HepG2 (cell line): ENCODE measurements around the gene FKBP8. TPM values are rescaled to one million over a fixed set of nuclear protein-coding genes. Genes with fewer than 3 reads are reported as not detected.
A peak's percentile ranks its signal among the peaks of the same experiment; 100 is the strongest.

ENCODE experiments used
- ATF2 ChIP-seq: sonication (generic); formaldehyde crosslinking; IDR thresholded peaks from 2 replicates; pipeline ENCODE4 v1.4.0; 2020; ENCODE audit warnings: missing genetic modification reagents
- CBX5 ChIP-seq: sonication (generic); formaldehyde crosslinking; IDR thresholded peaks from 2 replicates; pipeline ENCODE4 v1.4.0; 2020; ENCODE audit warnings: missing genetic modification reagents, borderline replicate concordance
- DRAP1 ChIP-seq: IDR thresholded peaks from 2 replicates; pipeline ENCODE4 v1.6.1; 2016; ENCODE audit warnings: missing genetic modification reagents, missing compliant biosample characterization
- ESRRA ChIP-seq: sonication (generic); formaldehyde crosslinking; IDR thresholded peaks from 2 replicates; pipeline ENCODE4 v1.5.1; 2020; ENCODE audit warnings: mild to moderate bottlenecking, low read depth, missing genetic modification reagents
- GFI1 ChIP-seq: sonication (generic); formaldehyde crosslinking; IDR thresholded peaks from 2 replicates; pipeline ENCODE4 v1.5.0; 2020; ENCODE audit warnings: missing genetic modification reagents, mild to moderate bottlenecking, borderline replicate concordance
- HDAC2 ChIP-seq: sonication (generic); formaldehyde crosslinking; IDR thresholded peaks from 2 replicates; pipeline ENCODE4 v1.4.0; 2020; ENCODE audit warnings: missing genetic modification reagents
- HOMEZ ChIP-seq: IDR thresholded peaks from 2 replicates; pipeline ENCODE4 v1.6.1; 2016; ENCODE audit warnings: low read depth
- MEIS2 ChIP-seq: sonication (generic); formaldehyde crosslinking; IDR thresholded peaks from 2 replicates; pipeline ENCODE4 v1.9.0; 2021; ENCODE audit warnings: mild to moderate bottlenecking, missing genetic modification reagents
- PAF1 ChIP-seq: IDR thresholded peaks from 2 replicates; pipeline ENCODE4 v1.6.1; 2016; ENCODE audit warnings: missing genetic modification reagents, missing compliant biosample characterization
- RORA ChIP-seq: sonication (generic); formaldehyde crosslinking; IDR thresholded peaks from 2 replicates; pipeline ENCODE4 v1.5.0; 2020; ENCODE audit warnings: mild to moderate bottlenecking, missing genetic modification reagents, moderate library complexity
- SALL1 ChIP-seq: sonication (generic); formaldehyde crosslinking; IDR thresholded peaks from 2 replicates; pipeline ENCODE4 v1.8.0; 2022; ENCODE audit warnings: mild to moderate bottlenecking, missing genetic modification reagents
- SOX5 ChIP-seq: IDR thresholded peaks from 2 replicates; pipeline ENCODE4 v1.6.1; 2016; ENCODE audit warnings: borderline replicate concordance
- TARDBP ChIP-seq: sonication (generic); formaldehyde crosslinking; IDR thresholded peaks from 2 replicates; pipeline ENCODE4 v1.8.0; 2022; ENCODE audit warnings: mild to moderate bottlenecking, missing genetic modification reagents
- ZBTB37 ChIP-seq: sonication (generic); formaldehyde crosslinking; IDR thresholded peaks from 2 replicates; pipeline ENCODE4 v1.4.0; 2020; ENCODE audit warnings: mild to moderate bottlenecking, missing genetic modification reagents
- ZFP36L1 ChIP-seq: sonication (generic); formaldehyde crosslinking; IDR thresholded peaks from 2 replicates; pipeline ENCODE4 v1.8.0; 2022; ENCODE audit warnings: mild to moderate bottlenecking, missing genetic modification reagents, moderate library complexity
- ZNF292 ChIP-seq: sonication (generic); formaldehyde crosslinking; IDR thresholded peaks from 2 replicates; pipeline ENCODE4 v1.8.1; 2022; ENCODE audit warnings: mild to moderate bottlenecking, low read depth, missing genetic modification reagents, borderline replicate concordance
- ZNF563 ChIP-seq: sonication (generic); formaldehyde crosslinking; IDR thresholded peaks from 2 replicates; pipeline ENCODE4 v1.8.0; 2022; ENCODE audit warnings: mild to moderate bottlenecking, moderate library complexity, missing genetic modification reagents
- polyA plus RNA-seq, 8 experiments: library from polyadenylated mRNA; depleted of rRNA in 3 of 8; stranded (reverse) in 7 of 8; unstranded in 1 of 8; fragments of >200 nt; fragmentation: Illumina TruSeq in 4 of 8; extraction: Trizol in 4 of 8; gene quantifications; 2 replicates each; pipeline versions ENCODE4 v1.2.1 to v1.2.3, GENCODE V29; 2011 to 2016; ENCODE audit warnings: low read depth in 4 of 8, missing spikeins in 1 of 8, mixed read lengths in 1 of 8; ENCODE audit not compliant: insufficient read depth in 1 of 8
- total RNA-seq, 5 experiments: library from RNA; depleted of rRNA; stranded (reverse); fragments of >200 nt; fragmentation: Illumina TruSeq; extraction: Trizol; gene quantifications; 2 replicates each; pipeline ENCODE4 v1.2.3, GENCODE V29; 2016; ENCODE audit warnings: low read depth in 1 of 5
- TF ChIP-seq, protein P1 (sequence below): sonication (generic); formaldehyde crosslinking; IDR thresholded peaks from 2 replicates; pipeline ENCODE4 v1.5.0; 2020; ENCODE audit warnings: mild to moderate bottlenecking, missing genetic modification reagents, moderate library complexity
- TF ChIP-seq, protein P2 (sequence below): sonication (generic); formaldehyde crosslinking; IDR thresholded peaks from 2 replicates; pipeline ENCODE4 v1.4.0; 2020; ENCODE audit warnings: missing genetic modification reagents

FKBP8 gene
- total and polyA plus RNA-seq, 2 of the 13 experiments (the other 11 are each of a cell fraction or from before 2014, with no cell fraction given), result 81.7 to 93.9 TPM

GRCh38 chr19:18518639-18519038, 24.7 kb downstream of the FKBP8 start (continued):
- no peak for TF ChIP-seq HOMEZ (CRISPR knock-in tag)
- TF ChIP-seq SOX5 (CRISPR knock-in tag), result no peak; the same call in 1 of the 2 replicates
- TF ChIP-seq ZBTB37 (CRISPR knock-in tag), result peak; percentile 86; the same call in 1 of the 2 replicates
- TF ChIP-seq CBX5, result 0 out of 2 replicates have a peak, but pooled peaks have one; percentile 22
- 0 out of 2 replicates have a peak, but pooled peaks have one; percentile 17 for TF ChIP-seq DRAP1 (CRISPR knock-in tag)
- TF ChIP-seq TARDBP (CRISPR knock-in tag), result peak; percentile 51; the same call in 1 of the 2 replicates
- TF ChIP-seq ZFP36L1 (CRISPR knock-in tag), result peak; percentile 54; the same call in 1 of the 2 replicates
- TF ChIP-seq ZNF563 (CRISPR knock-in tag), result no peak
- peak; percentile 41; the same call in 1 of the 2 replicates for TF ChIP-seq ESRRA (CRISPR knock-in tag)
- 0 out of 2 replicates have a peak, but pooled peaks have one; percentile 32 for TF ChIP-seq ATF2 (CRISPR knock-in tag)
- TF ChIP-seq HDAC2 (CRISPR knock-in tag), result peak; percentile 75; the same call in 1 of the 2 replicates
- TF ChIP-seq, protein P1, sequence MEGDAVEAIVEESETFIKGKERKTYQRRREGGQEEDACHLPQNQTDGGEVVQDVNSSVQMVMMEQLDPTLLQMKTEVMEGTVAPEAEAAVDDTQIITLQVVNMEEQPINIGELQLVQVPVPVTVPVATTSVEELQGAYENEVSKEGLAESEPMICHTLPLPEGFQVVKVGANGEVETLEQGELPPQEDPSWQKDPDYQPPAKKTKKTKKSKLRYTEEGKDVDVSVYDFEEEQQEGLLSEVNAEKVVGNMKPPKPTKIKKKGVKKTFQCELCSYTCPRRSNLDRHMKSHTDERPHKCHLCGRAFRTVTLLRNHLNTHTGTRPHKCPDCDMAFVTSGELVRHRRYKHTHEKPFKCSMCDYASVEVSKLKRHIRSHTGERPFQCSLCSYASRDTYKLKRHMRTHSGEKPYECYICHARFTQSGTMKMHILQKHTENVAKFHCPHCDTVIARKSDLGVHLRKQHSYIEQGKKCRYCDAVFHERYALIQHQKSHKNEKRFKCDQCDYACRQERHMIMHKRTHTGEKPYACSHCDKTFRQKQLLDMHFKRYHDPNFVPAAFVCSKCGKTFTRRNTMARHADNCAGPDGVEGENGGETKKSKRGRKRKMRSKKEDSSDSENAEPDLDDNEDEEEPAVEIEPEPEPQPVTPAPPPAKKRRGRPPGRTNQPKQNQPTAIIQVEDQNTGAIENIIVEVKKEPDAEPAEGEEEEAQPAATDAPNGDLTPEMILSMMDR (CRISPR knock-in tag), result peak; percentile 32
- 0 out of 2 replicates have a peak, but pooled peaks have one; percentile 51 for TF ChIP-seq RORA (CRISPR knock-in tag)
- peak; percentile 69 for TF ChIP-seq SALL1
- no peak for TF ChIP-seq PAF1
- peak; percentile 61; the same call in 1 of the 2 replicates for TF ChIP-seq ZNF292
- TF ChIP-seq, protein P2, sequence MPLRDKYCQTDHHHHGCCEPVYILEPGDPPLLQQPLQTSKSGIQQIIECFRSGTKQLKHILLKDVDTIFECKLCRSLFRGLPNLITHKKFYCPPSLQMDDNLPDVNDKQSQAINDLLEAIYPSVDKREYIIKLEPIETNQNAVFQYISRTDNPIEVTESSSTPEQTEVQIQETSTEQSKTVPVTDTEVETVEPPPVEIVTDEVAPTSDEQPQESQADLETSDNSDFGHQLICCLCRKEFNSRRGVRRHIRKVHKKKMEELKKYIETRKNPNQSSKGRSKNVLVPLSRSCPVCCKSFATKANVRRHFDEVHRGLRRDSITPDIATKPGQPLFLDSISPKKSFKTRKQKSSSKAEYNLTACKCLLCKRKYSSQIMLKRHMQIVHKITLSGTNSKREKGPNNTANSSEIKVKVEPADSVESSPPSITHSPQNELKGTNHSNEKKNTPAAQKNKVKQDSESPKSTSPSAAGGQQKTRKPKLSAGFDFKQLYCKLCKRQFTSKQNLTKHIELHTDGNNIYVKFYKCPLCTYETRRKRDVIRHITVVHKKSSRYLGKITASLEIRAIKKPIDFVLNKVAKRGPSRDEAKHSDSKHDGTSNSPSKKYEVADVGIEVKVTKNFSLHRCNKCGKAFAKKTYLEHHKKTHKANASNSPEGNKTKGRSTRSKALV (CRISPR knock-in tag), result no peak
- peak; percentile 37; the same call in 1 of the 2 replicates for TF ChIP-seq GFI1 (CRISPR knock-in tag)
- TF ChIP-seq MEIS2 (CRISPR knock-in tag), result peak; percentile 83
